NCI-H748 treated with DMSO at 0.1 percent for 48 hours (cell line): Measurements from ENCODE around the gene ZNF195.
"Not testable (repeated sequence)": the region's sequence is repeated elsewhere in the genome, so short reads cannot be mapped to it uniquely, and the experiment has no call there.

Experiments
- DNase-seq: peaks from one replicate; lab custom pipeline; 2025; lab: John Stamatoyannopoulos, UW

The ZNF195 gene

DNA sequence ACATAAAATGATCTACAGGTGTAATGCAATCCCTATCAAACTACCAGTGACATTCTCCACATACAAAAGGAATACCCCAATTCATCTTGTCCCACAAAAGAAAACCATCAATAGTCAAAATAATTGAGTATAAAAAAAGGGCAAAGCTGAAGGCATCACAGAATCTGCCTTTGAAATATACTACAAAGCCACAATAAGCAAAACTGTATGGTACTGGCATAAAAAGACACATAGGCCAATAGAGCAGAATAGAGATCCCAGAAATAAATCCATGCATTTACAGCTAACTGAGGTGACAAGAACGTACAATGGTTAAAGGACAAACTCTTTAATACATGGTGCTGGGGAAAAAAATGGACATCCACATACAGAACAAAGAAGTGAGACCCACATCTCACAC, 31.8 kb downstream of the ZNF195 start:
- DNase-seq: no peak

DNA sequence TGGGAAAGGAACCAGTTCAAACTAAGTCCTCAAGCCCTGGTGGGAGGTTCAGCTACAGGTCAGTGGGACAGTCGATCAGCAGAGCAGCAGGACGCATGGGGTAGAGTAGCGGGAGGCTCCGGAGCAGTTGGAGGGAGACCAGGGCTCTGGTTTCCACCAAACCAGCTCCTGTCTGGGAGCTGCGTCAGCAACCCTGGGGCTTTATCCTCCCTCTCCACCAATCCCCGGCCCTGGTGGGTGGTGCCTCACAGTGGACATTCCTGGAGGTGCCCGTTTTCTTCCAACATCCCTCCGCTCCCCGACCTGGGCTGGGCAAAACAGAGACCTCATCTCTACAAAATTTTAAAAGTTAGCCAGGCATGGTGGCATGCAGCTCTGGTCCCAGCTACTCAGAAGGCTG, 32.4 kb downstream of the ZNF195 start:
- DNase-seq: no peak

DNA sequence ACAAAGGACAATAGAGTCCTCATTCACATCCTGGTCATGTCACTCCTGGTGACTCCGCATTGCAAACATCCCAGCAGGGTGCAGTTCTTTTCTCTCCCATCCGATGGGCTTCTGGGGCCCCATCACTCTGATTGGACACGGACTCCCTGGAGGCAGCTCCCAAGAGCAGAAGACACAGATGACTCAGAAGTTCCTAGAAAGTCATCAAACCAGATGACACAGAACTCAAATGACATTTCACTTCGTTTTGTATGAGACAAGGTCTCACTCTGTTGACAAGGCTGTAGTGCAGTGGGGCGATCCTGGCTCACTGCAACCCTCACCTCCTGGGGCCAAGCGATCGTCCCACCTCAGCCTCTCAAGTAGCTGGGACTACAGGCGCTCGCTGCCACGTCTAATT, 33.2 kb downstream of the ZNF195 start:
- DNase-seq: no peak

DNA sequence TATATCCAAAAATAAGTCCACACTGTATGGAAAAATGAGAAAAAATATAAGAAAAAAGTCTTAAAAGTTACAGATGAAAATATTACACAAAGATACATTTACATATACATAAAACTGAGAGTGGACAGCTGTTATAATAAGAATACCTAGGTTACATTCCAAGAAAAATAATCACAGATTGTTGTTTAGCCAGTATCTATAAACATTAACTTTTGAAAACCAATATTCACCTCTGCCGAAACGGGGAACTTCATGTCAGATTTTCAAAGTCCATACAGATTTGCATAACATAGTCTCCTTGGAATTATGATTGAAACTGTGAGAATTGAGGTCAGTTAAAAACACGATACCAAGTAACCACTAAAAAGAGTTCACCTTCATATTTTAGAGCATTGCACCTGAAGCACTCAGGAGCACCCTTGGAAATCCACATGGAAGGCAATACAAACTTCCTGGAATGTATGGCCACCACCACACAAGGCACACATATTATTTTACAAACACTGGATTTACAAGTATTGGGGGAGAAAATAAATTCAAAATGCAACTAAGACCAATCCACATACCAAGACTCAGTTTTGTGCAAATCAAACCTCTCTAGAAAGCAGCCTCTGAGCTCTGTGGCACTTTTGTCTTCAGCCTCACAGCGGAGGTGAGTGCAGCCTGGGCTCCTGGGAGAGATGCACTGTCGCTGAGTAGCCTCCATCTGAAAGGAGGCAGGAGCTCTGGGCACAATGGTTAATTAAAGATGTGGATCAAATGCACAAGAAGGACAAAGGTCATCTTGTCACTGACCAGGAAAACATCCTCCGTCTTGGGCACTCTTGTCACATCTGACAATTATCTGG, 34.4 kb downstream of the ZNF195 start:
- DNase-seq: no peak

DNA sequence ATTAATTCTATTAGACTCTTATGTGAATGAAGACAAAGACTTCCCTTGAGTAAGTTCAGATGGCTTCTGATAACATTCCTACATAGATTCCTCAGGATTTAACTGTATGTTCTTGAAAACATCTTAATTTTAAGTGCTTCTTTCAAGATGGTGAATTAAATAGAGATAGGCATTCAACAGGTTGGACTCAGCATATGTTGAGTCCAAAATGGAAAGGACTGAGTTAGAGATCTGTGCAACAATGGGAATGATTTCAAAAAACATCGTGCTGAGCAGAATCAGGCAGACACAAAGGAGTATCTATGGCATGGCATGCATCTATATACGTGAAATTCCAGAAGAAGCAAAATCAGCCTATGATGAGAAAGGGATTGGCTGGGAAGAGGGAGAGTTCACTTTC, 36.2 kb downstream of the ZNF195 start:
- DNase-seq: no peak

DNA sequence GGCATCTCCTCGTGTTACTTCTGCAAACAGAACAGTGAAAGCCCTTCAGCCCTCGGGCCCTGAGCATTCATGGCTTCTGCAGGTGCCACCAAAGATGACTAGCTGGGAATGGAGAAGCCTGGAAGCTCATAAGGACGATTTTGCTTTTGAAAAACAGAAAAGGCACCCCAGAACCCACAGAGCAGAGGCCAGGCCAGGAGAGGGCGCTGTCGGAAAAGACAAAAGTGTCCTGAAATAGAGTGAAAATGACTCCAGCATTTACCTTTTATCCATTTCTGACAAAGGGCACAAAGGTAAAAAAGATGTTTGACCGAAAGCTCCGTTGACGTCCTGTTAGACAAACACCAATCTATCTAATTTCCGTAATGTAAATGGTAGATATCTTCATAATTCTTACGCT, 37.6 kb downstream of the ZNF195 start:
- peak; percentile 38 for DNase-seq

DNA sequence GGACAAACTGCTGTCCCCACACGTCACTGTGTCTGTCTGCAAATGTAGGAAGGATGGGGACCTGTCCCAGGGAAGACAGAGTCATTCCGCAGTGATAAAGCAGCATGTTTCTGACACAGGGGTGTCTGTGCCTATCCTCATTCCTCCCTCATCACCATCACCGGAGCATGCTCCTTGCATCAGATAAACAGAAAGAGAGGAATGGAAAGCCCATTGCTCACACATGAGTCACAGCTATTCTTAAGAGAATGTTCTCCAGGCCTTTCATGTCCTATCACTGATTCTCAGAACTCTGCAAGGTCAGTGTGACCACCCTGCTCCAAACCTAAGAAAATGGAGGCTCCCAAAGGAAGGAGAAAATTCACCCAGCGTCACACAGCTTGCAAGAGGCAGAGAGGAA, 38.9 kb downstream of the ZNF195 start:
- DNase-seq: no peak

DNA sequence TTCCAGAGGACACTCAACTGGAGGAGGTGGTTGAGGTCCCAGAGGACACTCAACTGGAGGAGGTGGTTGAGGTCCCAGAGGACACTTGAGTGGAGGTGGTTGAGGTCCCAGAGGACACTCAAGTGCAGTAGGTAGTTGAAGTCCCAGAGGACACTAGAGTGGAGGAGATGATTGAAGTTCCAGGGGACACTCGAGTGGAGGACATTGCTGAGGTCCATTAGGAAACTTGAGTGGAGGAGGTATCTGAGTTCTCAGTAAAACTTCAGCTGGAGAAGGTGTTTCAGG, 39.7 kb downstream of the ZNF195 start:
- DNase-seq: no peak

DNA sequence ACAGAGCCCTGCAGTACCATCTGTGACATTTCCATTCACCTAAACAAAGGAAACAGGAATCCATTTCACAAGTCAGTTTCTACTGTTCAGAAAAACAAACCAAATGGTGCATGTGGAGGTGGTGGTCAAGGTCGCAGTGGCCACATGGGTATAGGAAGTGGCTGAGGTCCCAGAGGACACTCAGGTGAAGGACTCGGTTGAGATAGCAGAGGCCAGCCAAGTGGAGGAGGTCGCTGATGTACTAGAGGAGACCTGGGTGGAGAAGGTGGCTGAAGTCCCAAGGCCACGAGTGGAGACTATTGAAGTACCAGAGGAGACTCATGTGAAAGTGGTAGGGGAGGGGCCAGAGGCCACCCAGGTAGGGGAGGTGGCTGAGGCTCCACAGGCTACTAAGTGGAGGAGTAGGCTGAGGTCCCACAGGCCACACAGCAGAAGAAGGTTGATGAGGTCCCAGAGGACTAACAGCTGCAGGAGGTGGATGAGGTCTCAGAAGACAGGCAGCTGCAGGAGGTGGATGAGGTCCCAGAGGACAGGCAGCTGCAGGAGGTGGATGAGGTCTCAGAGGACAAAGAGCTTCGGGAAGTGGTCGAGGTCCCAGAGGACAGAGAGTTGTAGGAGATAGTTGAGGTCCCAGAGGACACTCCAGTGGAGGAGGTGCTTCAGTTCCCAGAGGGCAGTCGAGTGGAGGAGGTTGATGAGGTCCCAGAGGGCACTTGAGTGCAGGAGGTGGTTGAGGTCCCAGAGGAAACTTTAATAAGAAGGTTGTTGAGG, 40.2 kb downstream of the ZNF195 start:
- no peak for DNase-seq

DNA sequence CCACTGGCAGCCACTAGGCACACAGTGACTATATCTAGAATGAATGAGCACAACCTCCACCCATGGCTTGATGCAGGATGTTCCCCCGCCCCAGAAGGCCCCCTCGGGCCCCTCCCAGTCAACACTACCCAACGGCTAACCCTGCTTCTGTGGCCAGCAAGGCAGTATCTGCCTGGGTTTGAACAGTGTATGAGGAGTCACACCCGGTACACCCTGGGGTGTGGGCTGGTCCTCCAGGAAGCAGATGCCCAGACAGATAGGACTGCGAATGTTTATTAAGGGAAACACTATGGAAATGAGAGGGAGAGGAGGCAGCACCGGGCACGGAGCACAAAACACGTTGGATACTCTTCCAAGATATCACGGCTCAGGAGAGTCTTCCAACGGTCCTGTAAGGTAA, 42.5 kb downstream of the ZNF195 start:
- DNase-seq: not testable (repeated sequence)

DNA sequence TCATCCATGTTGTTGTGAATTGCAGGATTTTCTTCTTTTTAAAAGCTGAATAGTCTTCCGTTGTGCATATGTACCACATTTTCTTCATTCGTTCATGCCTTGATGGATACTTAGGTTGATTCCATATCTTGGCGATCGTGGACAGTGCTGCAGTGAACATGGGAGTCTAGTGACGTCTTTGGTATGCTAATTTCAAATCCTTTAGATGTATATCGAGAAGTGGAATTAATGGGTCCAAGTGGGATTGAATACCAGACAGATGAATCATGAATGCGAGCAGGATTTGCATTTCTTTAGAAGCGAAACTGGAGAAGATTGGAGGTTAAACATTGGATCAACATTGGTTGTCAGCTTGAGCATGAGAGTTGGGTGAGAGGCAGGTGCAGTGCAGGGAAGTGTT, 45.8 kb downstream of the ZNF195 start:
- not testable (repeated sequence) for DNase-seq

DNA sequence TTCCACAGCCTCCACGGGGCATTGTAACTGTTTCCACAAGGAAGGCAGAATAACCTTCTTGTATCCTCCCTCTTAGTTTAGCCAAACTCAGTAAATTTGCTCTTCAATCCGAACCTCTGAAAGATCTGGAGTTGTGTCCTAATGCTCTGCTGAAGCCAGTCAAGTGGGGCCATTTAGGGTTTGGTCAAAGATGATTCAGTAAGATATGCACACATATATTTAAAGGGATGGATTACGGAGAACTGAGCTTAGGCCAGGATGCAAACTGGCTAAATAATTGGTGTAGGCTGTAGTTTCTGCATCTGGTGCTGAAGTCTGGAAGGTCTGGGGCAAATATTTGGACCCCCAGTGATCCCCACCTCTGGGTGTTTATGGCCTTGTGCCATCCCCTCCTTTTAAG, 47.9 kb downstream of the ZNF195 start:
- DNase-seq: not testable (repeated sequence)

DNA sequence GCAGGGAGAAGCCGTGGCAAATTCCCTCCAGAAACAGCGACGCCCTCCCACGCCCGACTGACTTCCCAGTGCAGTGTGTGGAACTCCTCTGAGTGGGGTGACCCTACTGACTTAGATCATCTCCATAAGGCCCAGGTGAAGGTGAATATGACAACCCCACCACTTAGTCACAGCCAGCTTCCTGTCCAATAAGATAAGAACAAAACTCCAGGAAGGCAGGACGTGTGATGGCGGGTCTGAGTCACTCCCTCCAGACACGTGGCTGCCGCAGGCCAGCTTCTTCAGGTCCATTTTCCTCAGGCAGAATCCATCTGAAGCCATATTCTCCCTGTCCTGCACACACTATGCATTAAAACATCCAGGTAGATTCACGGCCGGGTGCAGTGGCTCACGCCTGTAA, 48.9 kb downstream of the ZNF195 start:
- not testable (repeated sequence) for DNase-seq

DNA sequence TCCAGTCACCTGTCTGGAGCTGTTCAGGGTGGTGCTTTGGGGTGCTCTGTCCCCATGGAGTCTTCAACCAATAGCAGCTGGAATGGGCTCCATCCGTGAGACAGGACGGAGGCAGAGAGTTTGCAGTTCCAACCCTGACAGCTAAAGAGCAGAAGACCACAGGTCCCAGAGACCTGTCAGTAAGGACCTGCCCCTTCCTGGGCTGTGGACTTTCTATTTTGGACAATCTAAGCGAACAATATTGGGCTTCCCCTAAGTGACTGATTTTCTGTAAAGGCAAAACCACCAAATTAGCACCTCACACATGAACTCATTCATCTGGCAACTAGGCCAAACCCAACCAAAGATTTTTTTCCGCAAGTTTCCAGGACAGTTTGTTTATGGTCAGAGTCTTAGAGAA, 50.4 kb downstream of the ZNF195 start:
- not testable (repeated sequence) for DNase-seq

DNA sequence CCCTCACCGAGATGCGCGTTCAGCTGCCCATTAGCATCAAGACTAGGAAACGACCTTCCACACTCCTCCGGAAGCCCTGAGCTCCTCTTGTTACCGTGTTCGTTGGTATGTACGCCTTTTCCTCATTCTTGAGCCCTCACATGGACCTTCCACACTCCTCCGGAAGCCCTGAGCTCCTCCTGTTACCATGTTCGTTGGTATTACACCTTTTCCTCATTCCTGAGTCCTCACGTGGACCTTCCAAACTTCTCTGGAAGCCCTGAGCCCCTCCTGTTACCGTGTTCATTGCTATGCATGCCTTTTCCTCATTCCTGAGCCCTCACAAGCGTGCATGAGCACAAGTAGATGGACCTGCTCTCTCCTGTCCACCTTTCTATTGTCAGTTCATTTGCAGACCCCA, 52.5 kb downstream of the ZNF195 start:
- DNase-seq: not testable (repeated sequence)

DNA sequence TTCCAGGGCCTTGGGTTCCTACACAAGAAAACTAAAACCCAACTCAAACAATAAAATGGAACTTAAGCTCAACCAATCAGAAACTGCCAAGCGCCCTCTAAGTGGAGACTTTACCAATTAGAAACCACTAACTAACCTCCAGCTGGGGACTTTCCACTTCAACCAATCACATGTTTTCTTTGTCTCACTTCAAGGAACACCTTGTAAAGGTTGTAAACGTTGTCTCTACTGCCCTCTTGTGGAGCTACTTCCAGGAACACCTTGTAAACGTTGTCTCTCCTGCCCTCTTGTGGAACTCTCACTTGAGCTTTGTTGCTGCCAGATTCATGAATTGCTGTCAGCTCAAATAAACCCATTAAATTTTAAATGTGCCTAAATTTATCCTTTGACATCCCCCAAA, 54.2 kb downstream of the ZNF195 start:
- DNase-seq: not testable (repeated sequence)
